Stimulated activated naive CD8-positive, alpha-beta T cell treated with anti-CD3 and anti-CD28 coated beads, Interleukin-15, Interleukin-2, amounts not matched to agents 100 U/mL and 50 U/mL, for 24 hours (primary cell): ENCODE results near the gene MMD.
A peak's percentile ranks its signal among the peaks of the same experiment; 100 is the strongest.

Experiments used
- ATAC-seq: fragments of 150-1000 bp; cut with Tn5 transposase; one replicate; pipeline ENCODE4 v1.10.0; 2021
- DNase-seq: peaks from one replicate; pipeline ENCODE4 v3.0.0; 2021

The MMD gene

GRCh38 chr17:55348749-55349354, 72.8 kb downstream of the MMD start:
- ATAC-seq (no peak), DNase-seq (peak; percentile 37)

GRCh38 chr17:55347341-55347740, 74.3 kb downstream of the MMD start:
- ATAC-seq (no peak), DNase-seq (no peak)

GRCh38 chr17:55346658-55347057, 75.0 kb downstream of the MMD start:
- no peak for DNase-seq
- no peak for ATAC-seq

- DNase-seq (no peak), ATAC-seq (no peak)
Measured at GRCh38 chr17:55345132-55345531, 76.5 kb downstream of the MMD start.

DNA sequence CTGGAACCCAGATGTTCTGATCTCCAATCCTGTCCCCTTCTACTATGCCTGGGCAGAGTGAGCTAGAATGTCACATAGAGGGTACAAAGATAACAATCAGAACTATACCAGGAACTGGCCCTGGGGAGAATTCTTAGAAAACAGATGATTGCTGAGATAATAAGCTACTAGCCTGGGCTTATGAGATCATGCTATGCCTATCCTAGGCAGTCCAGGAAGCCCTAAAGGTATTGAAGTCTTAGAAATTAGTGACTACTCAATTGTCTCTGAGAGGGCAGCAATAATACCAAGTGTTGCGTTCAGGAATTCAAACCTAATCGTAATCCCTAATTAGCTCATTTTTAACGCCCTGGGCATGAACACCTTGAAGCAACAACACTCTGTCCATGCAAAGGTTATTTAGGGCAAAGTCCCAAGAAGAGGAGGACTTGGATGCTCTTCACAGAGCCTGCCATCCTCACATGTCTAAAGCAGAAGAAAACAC, 77.1 kb downstream of the MMD start:
- DNase-seq (no peak), ATAC-seq (peak; percentile 84)

- peak; percentile 11 for ATAC-seq
- DNase-seq, result no peak
Measured at GRCh38 chr17:55343900-55344513, 77.6 kb downstream of the MMD start.

DNA sequence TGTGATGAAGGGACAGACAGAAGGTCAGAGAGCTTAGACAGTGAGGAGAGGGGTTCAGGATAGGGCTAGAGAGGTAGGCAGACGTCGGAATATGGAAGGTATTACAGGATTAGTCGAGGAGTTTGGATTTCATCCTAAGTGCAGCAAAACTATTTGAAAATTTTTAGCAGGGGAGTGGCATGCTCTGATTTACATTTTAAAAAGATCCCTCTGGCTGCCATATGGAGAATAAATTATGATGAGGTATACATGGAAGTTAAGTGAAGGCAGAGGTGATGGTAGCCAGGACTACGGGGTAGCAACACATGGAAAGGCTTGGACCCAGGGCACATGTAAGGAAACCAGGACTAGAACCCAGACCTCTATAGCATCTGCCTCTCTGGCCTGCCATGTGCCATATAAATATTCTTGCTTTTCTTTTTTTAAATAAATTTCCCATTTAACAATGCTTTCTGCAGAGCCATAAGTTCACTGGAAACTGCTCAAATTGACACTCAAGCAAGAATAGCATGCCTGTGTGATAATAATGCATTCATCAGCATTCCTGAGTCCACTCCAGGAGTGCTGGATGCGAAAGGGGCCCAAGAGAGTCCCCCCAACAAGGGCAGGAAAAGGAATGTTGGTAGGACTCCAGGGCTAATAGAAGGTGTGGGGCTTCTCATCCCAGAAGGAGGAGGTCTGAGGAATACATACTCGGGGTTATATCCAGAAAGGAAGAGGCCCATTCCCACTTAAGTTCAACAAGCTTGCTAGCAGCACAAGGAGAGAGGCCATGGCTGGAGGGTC, 78.6 kb downstream of the MMD start:
- DNase-seq (no peak), ATAC-seq (no peak)
